HTR-8/SVneo (cell line): ENCODE data around the gene ROR2.

ENCODE experiments used
- DNase-seq: peaks from one replicate; pipeline ENCODE4 v3.0.0; 2011; ENCODE audit warnings: low spot score, mixed read lengths; ENCODE audit not compliant: insufficient read length
- FAIRE-seq: peaks from 2 replicates; lab custom pipeline; 2011; peaks lifted over from hg19 to GRCh38; lab: Jason Lieb, UNC

The ROR2 gene

GRCh38 chr9:91904588-91905236 is 45.3 kb downstream of the ROR2 start:
- FAIRE-seq (peak; percentile 96), DNase-seq (no peak)

GRCh38 chr9:91903126-91903911 is 46.7 kb downstream of the ROR2 start:
- FAIRE-seq (no peak), DNase-seq (peak; percentile 45)

GRCh38 chr9:91902475-91903125 is 47.4 kb downstream of the ROR2 start:
- no peak for FAIRE-seq
- no peak for DNase-seq

- no peak for DNase-seq
- FAIRE-seq: no peak
Measured at GRCh38 chr9:91900797-91901177, 49.2 kb downstream of the ROR2 start.

GRCh38 chr9:91900055-91900796 is 49.8 kb downstream of the ROR2 start:
- DNase-seq (no peak), FAIRE-seq (no peak)

GRCh38 chr9:91899594-91899993 is 50.4 kb downstream of the ROR2 start:
- FAIRE-seq (no peak), DNase-seq (no peak)

- DNase-seq (no peak), FAIRE-seq (no peak)
Measured at GRCh38 chr9:91899219-91899563, 50.8 kb downstream of the ROR2 start.

- peak; percentile 45 for DNase-seq
Measured at GRCh38 chr9:91898451-91899218, 51.4 kb downstream of the ROR2 start.

GRCh38 chr9:91897201-91897600 is 52.8 kb downstream of the ROR2 start:
- FAIRE-seq: no peak
- no peak for DNase-seq

More at GRCh38 chr9:91898451-91899218, 51.4 kb downstream of the ROR2 start:
- no peak for FAIRE-seq

- DNase-seq: no peak
- no peak for FAIRE-seq
Measured at GRCh38 chr9:91896513-91897121, 53.4 kb downstream of the ROR2 start.

GRCh38 chr9:91896097-91896496 is 53.9 kb downstream of the ROR2 start:
- DNase-seq (no peak), FAIRE-seq (no peak)

- no peak for FAIRE-seq
Measured at GRCh38 chr9:91894536-91894935, 55.5 kb downstream of the ROR2 start.

GRCh38 chr9:91894023-91894422 is 56.0 kb downstream of the ROR2 start:
- FAIRE-seq: no peak
- DNase-seq: no peak

More at GRCh38 chr9:91894536-91894935, 55.5 kb downstream of the ROR2 start:
- no peak for DNase-seq

- FAIRE-seq (no peak), DNase-seq (no peak)
Measured at GRCh38 chr9:91891915-91892314, 58.1 kb downstream of the ROR2 start.

- FAIRE-seq (no peak), DNase-seq (no peak)
Measured at GRCh38 chr9:91890662-91891061, 59.4 kb downstream of the ROR2 start.

- DNase-seq (no peak), FAIRE-seq (no peak)
Measured at GRCh38 chr9:91889161-91889911, 60.7 kb downstream of the ROR2 start.

GRCh38 chr9:91886414-91887076 is 63.5 kb downstream of the ROR2 start:
- FAIRE-seq: no peak
- DNase-seq: no peak

GRCh38 chr9:91885746-91886413 is 64.1 kb downstream of the ROR2 start:
- DNase-seq: no peak
- FAIRE-seq: no peak
